Tibial artery (tissue), 4 donors: ENCODE data around the gene CEND1.

Experiments
- DNase-seq, 2 donors: peaks; one replicate each; pipeline ENCODE4 v3.0.0-alpha.2; 2019
- H3K27ac ChIP-seq, 2 donors: fragments of 200-600 bp; sonication (generic) in 1 of 2; 1 replicate in 1 of 2; 2 replicates in 1 of 2; pipeline ENCODE4 v1.5.1; 2018 to 2019; ENCODE audit warnings: mild to moderate bottlenecking in 1 of 2
- H3K27me3 ChIP-seq, 2 donors: fragments of 200-600 bp; sonication (generic) in 1 of 2; one replicate each; pipeline versions ENCODE4 v1.5.1 to v1.6.0; 2016 to 2019
- H3K36me3 ChIP-seq, 3 donors: fragments of 200-600 bp; sonication (generic) in 2 of 3; one replicate each; pipeline ENCODE4 v1.5.1; 2016 to 2019; ENCODE audit warnings: mild to moderate bottlenecking in 2 of 3
- H3K4me1 ChIP-seq, 4 donors: fragments of 200-600 bp; sonication (generic) in 2 of 4; 1 replicate in 3 of 4; 2 replicates in 1 of 4; pipeline ENCODE4 v1.5.1; 2016 to 2019
- H3K4me3 ChIP-seq, 2 donors: fragments of 200-600 bp; sonication (generic) in 1 of 2; 1 replicate in 1 of 2; 2 replicates in 1 of 2; pipeline ENCODE4 v1.5.1; 2018 to 2019; ENCODE audit warnings: mild to moderate bottlenecking in 2 of 2
- H3K9me3 ChIP-seq, 3 donors: fragments of 200-600 bp; sonication (generic) in 1 of 3; one replicate each; pipeline ENCODE4 v1.5.1; 2016 to 2019
- CTCF ChIP-seq, 2 experiments: fragments of 200-600 bp in 1 of 2; fragments of 450-650 bp in 1 of 2; IDR thresholded peaks; one replicate each; pipeline ENCODE4 v1.5.1; 2017 to 2019; ENCODE audit warnings: antibody characterized with exemption in 2 of 2, mild to moderate bottlenecking in 1 of 2, moderate library complexity in 1 of 2
- intact Hi-C: fragments of 100-400 bp; cut with DNase I; formaldehyde crosslinking; loops from one replicate; pipeline ENCODE4 v1.15.0; 2023; ENCODE audit warnings: low total_unique reads

The CEND1 gene

DNA sequence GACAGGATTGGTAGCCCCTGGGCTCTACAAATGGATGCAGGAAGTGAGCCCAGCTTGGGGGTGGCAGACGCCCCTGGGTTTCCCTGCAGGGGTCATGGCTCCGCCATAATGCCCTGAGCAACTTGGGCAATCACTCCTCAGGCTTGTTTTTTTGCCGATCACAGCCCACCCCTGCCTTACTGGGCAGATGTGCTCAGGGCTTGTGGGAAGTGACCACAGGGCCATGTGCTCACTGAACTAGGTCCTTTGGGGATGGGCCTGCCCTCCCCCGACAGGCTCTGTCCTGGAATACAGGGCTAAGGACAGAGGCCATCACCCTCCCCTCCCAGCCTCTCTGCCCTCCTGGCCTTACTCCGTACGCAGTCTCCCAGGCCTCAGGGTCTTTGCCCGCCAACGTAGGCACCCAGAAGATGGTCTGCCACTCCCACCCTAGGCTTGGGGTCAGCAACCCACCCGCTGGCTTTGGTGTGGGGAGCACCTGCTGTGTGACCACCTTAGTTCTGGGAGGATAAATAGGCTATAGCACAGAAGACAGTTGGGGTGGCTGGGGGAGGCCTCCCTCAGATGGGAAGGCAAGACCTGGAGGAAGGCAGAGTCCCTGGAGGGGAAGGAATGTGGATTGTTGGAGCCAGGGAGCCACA, 23.7 kb upstream of the CEND1 start:
- Histone ChIP-seq H3K36me3 (peaks cover 26 to 35% (median 29%) of the 10 kb centered on the region in 3 donors), H3K27me3 (no peaks in the 10 kb centered on the region), H3K27ac (no peak overlapping the region), H3K4me1 (peaks cover 0 to 30% (median 25%) of the 10 kb centered on the region in 4 donors), H3K9me3 (no peaks in the 10 kb centered on the region), H3K4me3 (no peak overlapping the region)
- no peak for DNase-seq
- intact Hi-C loops, result no loop called here
- no peak for TF ChIP-seq CTCF (IDR thresholded peaks at IDR 0.05)

DNA sequence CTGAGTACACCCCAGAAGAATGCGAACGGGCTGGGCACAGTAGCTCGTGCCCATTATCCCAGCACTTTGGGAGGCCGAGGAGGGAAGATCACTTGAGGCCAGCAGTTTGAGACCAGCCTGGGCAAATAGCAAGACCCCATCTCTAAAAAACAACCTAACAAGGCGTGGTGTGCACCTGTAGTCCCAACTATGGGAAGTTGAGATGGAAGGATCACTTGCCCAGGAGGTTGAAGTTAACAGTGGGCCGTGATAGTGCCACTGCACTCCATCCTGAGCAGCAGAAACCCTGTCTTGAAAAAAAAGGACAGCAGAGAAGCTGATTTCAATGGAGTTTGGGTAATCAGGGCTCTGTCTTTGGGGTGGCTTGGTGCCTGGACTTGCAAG, 23.2 kb upstream of the CEND1 start:
- Histone ChIP-seq H3K27me3 (no peaks in the 10 kb centered on the region), H3K36me3 (peaks cover 26 to 35% (median 29%) of the 10 kb centered on the region in 3 donors)
- TF ChIP-seq CTCF (IDR thresholded peaks at IDR 0.05), result no peak

DNA sequence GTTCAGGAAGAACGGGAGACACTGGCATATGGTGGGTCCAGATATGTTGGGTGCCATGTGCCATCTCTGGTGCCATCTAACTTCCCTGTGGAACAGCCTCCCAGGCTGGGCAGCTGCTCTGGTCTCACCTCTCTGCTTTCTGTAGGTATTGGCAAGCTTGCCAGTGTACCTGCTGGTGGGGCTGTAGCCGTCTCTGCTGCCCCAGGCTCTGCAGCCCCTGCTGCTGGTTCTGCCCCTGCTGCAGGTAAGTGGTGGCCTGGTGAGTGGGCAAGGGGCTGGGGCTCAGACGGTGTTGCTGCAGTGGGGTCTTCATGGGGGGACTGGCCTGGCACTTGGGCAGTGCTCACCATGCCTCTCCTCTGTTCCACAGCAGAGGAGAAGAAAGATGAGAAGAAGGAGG, 22.5 kb upstream of the CEND1 start:
- no peak for TF ChIP-seq CTCF (IDR thresholded peaks at IDR 0.05)
- no peak overlapping the region for H3K27ac ChIP-seq
- H3K36me3 ChIP-seq, result peaks cover 26 to 35% (median 29%) of the 10 kb centered on the region in 3 donors
- no peak for DNase-seq
- H3K27me3 ChIP-seq, result no peaks in the 10 kb centered on the region
- intact Hi-C loops, result no loop called here
- peaks cover 0 to 33% (median 28%) of the 10 kb centered on the region in 4 donors for H3K4me1 ChIP-seq
- H3K9me3 ChIP-seq, result no peaks in the 10 kb centered on the region
- H3K4me3 ChIP-seq, result no peak overlapping the region

More for the DNA sequence above, 23.2 kb upstream of the CEND1 start:
- Histone ChIP-seq H3K27ac (no peak overlapping the region), H3K4me1 (peaks cover 0 to 32% (median 27%) of the 10 kb centered on the region in 4 donors), H3K4me3 (no peak overlapping the region), H3K9me3 (no peaks in the 10 kb centered on the region)
- intact Hi-C loops, result no loop called here
- DNase-seq, result no peak

DNA sequence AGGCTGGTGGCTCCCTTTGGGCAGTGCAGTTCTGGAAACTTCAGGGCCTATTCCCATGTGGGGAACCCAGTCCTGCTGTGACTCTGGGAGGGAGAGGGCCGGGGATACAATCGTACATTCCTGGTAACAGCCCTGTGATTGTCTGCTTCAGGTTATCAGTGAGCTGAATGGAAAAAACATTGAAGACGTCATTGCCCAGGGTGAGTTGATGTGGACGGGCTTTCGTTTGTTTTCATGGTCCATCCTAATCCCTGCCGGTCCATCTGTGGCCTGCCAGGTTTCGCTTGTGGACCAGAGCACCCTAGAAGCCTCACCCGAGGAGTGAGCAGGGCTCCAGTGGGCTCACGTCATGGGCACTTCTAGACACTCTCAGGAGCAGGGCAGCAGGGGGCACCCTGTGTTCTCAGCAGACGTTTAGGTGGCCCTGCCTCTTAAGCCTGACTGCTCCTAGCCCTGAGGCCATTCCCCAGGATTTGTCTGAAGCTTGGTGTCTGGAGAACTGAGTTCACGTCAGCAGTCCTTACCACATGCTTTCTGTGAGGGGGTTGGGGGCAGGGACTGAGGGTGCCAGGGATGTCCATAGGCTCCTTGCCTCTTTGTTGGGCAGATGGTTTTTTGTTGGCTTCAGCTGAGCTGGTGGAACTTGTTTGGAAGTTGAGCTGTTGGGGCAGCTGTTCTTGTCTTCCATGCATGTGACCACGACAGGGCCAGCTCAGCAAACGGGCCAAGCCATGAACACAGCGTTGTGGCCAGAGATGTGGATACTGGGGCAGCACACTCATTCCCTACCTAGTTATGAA, 21.8 kb upstream of the CEND1 start:
- H3K27ac ChIP-seq, result no peak overlapping the region
- no peak overlapping the region for H3K4me3 ChIP-seq
- no peaks in the 10 kb centered on the region for H3K9me3 ChIP-seq
- H3K36me3 ChIP-seq, result peaks cover 26 to 35% (median 29%) of the 10 kb centered on the region in 3 donors
- intact Hi-C loops, result no loop called here
- no peaks in the 10 kb centered on the region for H3K27me3 ChIP-seq
- H3K4me1 ChIP-seq, result peaks cover 0 to 33% (median 28%) of the 10 kb centered on the region in 4 donors
- no peak for DNase-seq
- TF ChIP-seq CTCF (IDR thresholded peaks at IDR 0.05), result no peak

- no peak for TF ChIP-seq CTCF (IDR thresholded peaks at IDR 0.05)
- Histone ChIP-seq H3K27me3 (no peaks in the 10 kb centered on the region), H3K27ac (peak overlapping the region; percentile 94 to 98), H3K4me1 (peaks cover 0 to 38% (median 30%) of the 10 kb centered on the region in 4 donors), H3K9me3 (no peaks in the 10 kb centered on the region), H3K36me3 (peaks cover 26 to 33% (median 29%) of the 10 kb centered on the region in 3 donors), H3K4me3 (peak overlapping the region; percentile 86 to 90)
- intact Hi-C loops, result no loop called here
- DNase-seq, result no peak
Observed at GRCh38 chr11:810040-810567, 20.2 kb upstream of the CEND1 start.
